Upper lobe of left lung (tissue), 6 donors: ENCODE results near the gene KCP. TPM values are rescaled to one million over a fixed set of nuclear protein-coding genes. Genes with fewer than 3 reads are reported as not detected.

Source experiments
- ATAC-seq, 2 donors: fragments of 200-7000 bp; cut with Tn5 transposase; one replicate each; pipeline ENCODE4 v1.9.1; 2022; ENCODE audit warnings: mild to moderate bottlenecking in 2 of 2, moderate library complexity in 2 of 2; ENCODE audit not compliant: low FRiP score in 2 of 2
- DNase-seq, 2 donors: peaks; one replicate each; pipeline ENCODE4 v3.0.0-alpha.2; 2019 to 2020
- H3K27ac ChIP-seq, 4 donors: fragments of 200-600 bp; sonication (generic); one replicate each; pipeline ENCODE4 v1.5.1; 2016 to 2019
- H3K27me3 ChIP-seq, 4 donors: fragments of 200-600 bp; sonication (generic); one replicate each; pipeline ENCODE4 v1.5.1; 2017 to 2019
- H3K36me3 ChIP-seq, 4 donors: fragments of 200-600 bp; sonication (generic); one replicate each; pipeline ENCODE4 v1.5.1; 2016 to 2019
- H3K4me1 ChIP-seq, 4 donors: fragments of 200-600 bp; sonication (generic); one replicate each; pipeline ENCODE4 v1.5.1; 2018 to 2019
- H3K4me3 ChIP-seq, 4 donors: fragments of 200-600 bp; sonication (generic); one replicate each; pipeline ENCODE4 v1.5.1; 2017 to 2019; ENCODE audit warnings: mild to moderate bottlenecking in 2 of 4, moderate library complexity in 1 of 4
- H3K9me3 ChIP-seq, 4 donors: fragments of 200-600 bp; sonication (generic); one replicate each; pipeline ENCODE4 v1.5.1; 2018 to 2019
- EP300 ChIP-seq, 4 donors: sonication (generic); formaldehyde crosslinking; IDR thresholded peaks; one replicate each; pipeline ENCODE4 v1.5.1; 2017; ENCODE audit warnings: antibody characterized with exemption in 4 of 4, control low read depth in 2 of 4
- POLR2A ChIP-seq, 4 donors: fragments of 450-650 bp; IDR thresholded peaks; one replicate each; pipeline ENCODE4 v1.5.1; 2016 to 2017; ENCODE audit warnings: antibody characterized with exemption in 4 of 4, mild to moderate bottlenecking in 2 of 4
- POLR2AphosphoS5 ChIP-seq, 2 donors: sonication (generic); formaldehyde crosslinking; IDR thresholded peaks; one replicate each; pipeline ENCODE4 v1.5.1; 2017; ENCODE audit warnings: antibody characterized with exemption in 2 of 2
- WGBS, 2 donors: methylation state at CpG; one replicate each; pipeline ENCODE4 v1.1.5; 2017 to 2018; 5-methylcytosine and 5-hydroxymethylcytosine counted together
- total RNA-seq, 6 donors: library from RNA; depleted of rRNA in 4 of 6; stranded (reverse); fragments of >200 nt in 4 of 6; gene quantifications; one replicate each; pipeline versions ENCODE4 v1.1.0 to v1.2.1, GENCODE V29; 2016 to 2021
- donor health status: DM: no; HTN: no; CAD: no; lungs with moderate emphysema.
- donor health status: DM: no; HTN: yes; CAD: no; lungs with severe emphysema.

Gene KCP
- total RNA-seq, 6 donors from 2014 or later = 0.15 to 2.1 (median 1.1) TPM; not detected in 1

DNA sequence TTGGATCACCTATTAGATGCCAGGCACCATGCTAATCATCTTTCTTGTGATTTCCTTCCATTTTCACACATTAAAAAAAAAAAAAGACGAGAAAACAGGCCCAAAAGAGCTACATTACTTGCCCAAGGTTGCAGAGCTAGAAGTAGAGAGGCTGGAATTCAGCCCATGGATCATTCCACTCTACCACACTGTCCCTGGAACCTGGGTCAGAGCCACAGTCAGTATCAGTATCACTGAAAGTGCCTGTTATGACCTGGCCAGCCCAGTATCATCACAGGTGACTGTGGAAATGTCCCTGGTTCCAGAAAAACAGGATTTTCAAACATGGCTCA is 83.6 kb downstream of the KCP start:
- Histone ChIP-seq H3K4me3 (no peak overlapping the region), H3K4me1 (peaks cover 17 to 26% (median 20%) of the 10 kb centered on the region in 4 donors), H3K27me3 (peaks cover 0 to 26% (median 14%) of the 10 kb centered on the region in 4 donors), H3K36me3 (no peaks in the 10 kb centered on the region), H3K27ac (no peak overlapping the region), H3K9me3 (no peaks in the 10 kb centered on the region)
- ATAC-seq (no peak), DNase-seq (no peak)
- TF ChIP-seq POLR2AphosphoS5 (IDR thresholded peaks at IDR 0.05) = no peak
- TF ChIP-seq EP300 (IDR thresholded peaks at IDR 0.05) = no peak
- no peak for TF ChIP-seq POLR2A (IDR thresholded peaks at IDR 0.05)
- 74 to 76% methylated on average over 1 of the region's 1 CpG for WGBS, 2 donors

Other genes with a start within 250 kb of the KCP start
- gene GARIN1A, start 238.4 kb downstream of the KCP start, total RNA-seq = 10 to 100 TPM in 2 of 6 donors, 1 to 10 TPM in 3, under 1 TPM in 1; 0.61 to 24.1 (median 3.1) TPM
- gene CALU, start 171.3 kb downstream of the KCP start, total RNA-seq = 100 to 1,000 TPM in 2 of 6 donors, 10 to 100 TPM in 4; 25.1 to 113 (median 76.6) TPM
- gene OPN1SW, start 134.9 kb downstream of the KCP start, total RNA-seq = not detected
- gene CCDC136, start 118.7 kb downstream of the KCP start, total RNA-seq = 1 to 10 TPM in 5 of 6 donors, under 1 TPM in 1; 0.46 to 7.2 (median 2.2) TPM
- 10 to 100 TPM in 1 of 6 donors, 1 to 10 TPM in 5; 2.1 to 19.6 (median 4.9) TPM for gene FLNC, start 80.3 kb downstream of the KCP start, total RNA-seq
- gene ATP6V1F, start 47.9 kb downstream of the KCP start, total RNA-seq = 100 to 1,000 TPM in 5 of 6 donors, 10 to 100 TPM in 1; 99.8 to 224 (median 156) TPM
- 10 to 100 TPM; 10.7 to 83.8 (median 45.8) TPM for gene IRF5, start 27.2 kb upstream of the KCP start, total RNA-seq
- gene TNPO3, start 144.4 kb upstream of the KCP start, total RNA-seq = 10 to 100 TPM; 21.6 to 37.7 (median 33.0) TPM
- gene TSPAN33, start 234.0 kb upstream of the KCP start, total RNA-seq = 10 to 100 TPM in 1 of 6 donors, 1 to 10 TPM in 5; 1.2 to 10.1 (median 4.0) TPM